NCI-H187 treated with DMSO at 0.1 percent for 48 hours (cell line): Measurements from ENCODE around the gene FAM222B.
"Not testable (repeated sequence)": the region's sequence is repeated elsewhere in the genome, so short reads cannot be mapped to it uniquely, and the experiment has no call there.

ENCODE experiments used
- DNase-seq: peaks from one replicate; lab custom pipeline; 2025; lab: John Stamatoyannopoulos, UW

Gene FAM222B, protein sequence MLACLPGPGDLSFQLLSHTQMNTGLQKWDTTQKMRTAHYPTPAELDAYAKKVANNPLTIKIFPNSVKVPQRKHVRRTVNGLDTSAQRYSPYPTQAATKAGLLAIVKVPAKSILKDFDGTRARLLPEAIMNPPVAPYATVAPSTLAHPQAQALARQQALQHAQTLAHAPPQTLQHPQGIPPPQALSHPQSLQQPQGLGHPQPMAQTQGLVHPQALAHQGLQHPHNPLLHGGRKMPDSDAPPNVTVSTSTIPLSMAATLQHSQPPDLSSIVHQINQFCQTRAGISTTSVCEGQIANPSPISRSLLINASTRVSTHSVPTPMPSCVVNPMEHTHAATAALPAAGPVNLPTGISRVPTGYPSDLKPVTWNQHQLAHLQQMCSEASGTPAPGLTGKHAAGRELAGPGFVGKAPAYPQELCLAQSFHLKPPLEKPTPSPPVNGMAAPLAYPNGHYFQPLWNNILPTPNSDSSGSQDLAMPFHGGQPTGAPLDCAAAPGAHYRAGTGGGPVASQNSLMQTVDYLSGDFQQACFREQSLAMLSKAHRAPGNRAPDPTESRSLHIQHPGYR

DNA sequence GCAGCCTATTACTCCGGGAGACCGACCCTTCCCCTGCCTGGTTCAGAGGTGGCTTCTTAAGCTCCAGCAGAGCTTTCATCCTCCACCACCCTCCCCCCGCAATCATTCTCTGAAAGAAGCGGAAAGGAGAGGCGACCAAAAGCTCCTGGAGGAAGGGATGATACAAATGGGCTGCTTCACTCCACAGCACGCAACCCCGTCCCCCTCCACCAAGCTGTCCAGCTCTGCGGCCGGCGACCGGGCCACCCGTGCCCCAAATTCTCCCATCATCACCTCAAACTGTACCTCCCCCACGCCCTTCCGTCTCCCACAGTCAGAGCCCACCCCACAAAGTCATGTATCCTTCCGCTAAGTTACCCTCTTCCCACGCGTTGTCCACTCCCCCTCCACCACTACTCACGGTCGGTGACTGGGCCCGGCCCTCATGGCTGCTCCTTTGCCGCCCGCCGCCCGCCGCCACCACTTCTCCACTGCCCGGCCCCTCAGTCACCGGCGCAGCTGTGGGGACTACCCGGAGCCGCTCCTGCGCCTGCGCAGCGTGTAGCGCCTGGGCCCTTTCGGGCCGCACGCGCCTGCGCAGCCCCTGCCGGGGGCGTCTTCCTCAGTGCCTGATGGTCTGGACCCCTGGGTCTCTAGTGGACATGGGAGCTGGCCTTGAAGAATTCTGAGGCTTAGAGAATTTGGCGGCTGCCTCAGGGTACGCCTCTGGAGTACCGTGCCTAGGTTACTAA lies at the start of gene FAM222B:
Gene FAM222B, minus strand, starts transcription at position 509 of the 731 bp plus-strand sequence. CDS start 76,123 bp downstream, outside the sequence.
- peak; percentile 11 for DNase-seq

DNA sequence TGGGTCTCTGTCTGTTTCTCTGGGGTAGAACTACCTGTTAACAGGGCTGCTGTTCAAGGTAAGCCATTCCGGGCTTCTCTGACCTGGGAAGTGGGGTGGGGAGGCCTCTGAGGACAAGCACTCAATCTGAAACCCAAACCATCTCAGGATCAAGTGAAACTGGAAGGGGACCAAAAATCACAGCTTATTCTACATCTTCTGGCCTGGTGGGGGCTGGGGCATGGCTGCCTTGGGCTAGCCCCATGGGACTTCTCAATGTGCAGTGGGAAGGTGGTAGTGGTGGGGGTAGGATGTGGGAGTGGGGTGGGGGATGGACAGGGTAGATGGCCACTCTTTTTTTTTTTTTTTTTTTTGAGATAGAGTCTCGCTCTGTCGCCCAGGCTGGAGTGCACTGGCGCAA lies 49.4 kb upstream of the FAM222B start:
- no peak for DNase-seq

- no peak for DNase-seq
Observed at GRCh38 chr17:28891201-28891600, 48.6 kb upstream of the FAM222B start.

- no peak for DNase-seq
Observed at GRCh38 chr17:28889996-28890395, 47.4 kb upstream of the FAM222B start.

DNA sequence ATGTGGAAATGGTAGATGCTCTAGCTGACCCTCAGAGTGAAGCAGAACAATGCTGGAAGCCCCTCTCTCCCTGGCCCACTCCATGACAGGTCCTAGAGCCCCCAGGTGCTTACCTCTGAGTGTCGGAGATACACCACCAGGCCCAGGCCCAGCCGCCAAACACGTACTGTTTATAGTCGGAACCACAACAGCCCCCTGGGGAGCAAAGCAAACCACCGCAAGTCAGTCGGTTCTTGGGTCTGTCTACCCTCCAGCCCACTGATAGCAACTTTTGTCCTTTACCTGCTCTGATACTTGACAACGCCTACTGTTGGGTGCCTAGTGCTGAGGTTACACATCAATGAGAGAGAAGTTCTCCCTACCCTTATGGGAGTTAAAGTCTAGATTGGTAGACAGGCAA lies 46.2 kb upstream of the FAM222B start:
- no peak for DNase-seq

DNA sequence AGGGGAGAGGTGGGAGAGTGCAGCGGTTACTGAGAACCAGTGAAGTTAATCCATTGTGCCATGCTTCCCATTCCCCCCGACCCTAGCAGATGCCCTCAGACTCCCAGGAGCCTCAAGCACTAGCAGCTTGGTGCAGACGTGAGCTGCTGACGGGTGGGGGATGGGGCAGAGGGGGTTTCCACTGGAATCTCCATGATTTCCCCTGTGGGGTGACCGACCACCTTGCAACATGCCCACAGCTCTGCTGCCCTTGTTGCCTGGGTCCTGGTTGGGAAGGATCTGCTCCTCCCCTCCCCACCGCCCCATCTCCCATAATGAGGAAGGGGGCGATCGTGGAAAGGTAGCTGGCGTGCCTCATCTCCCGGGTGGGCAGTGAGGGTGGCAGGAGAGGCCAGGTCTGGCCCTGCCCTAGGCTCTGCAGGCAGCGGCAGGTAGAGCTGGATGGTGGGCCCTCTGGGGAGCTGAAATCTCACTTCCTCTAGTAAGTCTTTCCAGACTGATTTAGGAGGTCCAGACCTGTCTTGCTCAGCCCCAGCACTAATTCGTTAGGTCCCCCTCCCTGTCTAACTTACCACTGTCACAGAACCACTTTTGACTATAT lies 45.4 kb upstream of the FAM222B start:
- DNase-seq = no peak

DNA sequence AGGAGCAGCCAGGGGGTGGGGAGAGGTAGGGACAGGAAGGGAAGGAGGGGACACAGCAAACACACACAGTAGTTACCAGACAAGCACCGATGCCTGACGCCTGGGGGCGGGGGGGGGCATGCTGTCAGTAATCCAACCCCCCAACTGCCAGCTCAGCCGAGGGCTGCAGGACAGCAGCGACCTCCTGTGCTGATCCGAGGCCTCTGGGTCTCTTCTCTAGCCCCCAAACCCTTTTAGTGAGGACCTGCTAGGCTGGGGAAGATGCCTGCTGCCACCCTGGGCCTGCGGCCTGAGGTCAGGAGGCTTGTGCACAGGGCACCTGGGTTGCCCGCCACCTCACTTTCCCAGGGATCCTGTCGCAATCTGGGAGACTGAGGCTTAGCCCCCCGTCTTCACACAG lies 43.4 kb upstream of the FAM222B start:
- no peak for DNase-seq

GRCh38 chr17:28885363-28885762 lies 42.8 kb upstream of the FAM222B start:
- DNase-seq = no peak

GRCh38 chr17:28883967-28884702 lies 41.5 kb upstream of the FAM222B start:
- DNase-seq = no peak

DNA sequence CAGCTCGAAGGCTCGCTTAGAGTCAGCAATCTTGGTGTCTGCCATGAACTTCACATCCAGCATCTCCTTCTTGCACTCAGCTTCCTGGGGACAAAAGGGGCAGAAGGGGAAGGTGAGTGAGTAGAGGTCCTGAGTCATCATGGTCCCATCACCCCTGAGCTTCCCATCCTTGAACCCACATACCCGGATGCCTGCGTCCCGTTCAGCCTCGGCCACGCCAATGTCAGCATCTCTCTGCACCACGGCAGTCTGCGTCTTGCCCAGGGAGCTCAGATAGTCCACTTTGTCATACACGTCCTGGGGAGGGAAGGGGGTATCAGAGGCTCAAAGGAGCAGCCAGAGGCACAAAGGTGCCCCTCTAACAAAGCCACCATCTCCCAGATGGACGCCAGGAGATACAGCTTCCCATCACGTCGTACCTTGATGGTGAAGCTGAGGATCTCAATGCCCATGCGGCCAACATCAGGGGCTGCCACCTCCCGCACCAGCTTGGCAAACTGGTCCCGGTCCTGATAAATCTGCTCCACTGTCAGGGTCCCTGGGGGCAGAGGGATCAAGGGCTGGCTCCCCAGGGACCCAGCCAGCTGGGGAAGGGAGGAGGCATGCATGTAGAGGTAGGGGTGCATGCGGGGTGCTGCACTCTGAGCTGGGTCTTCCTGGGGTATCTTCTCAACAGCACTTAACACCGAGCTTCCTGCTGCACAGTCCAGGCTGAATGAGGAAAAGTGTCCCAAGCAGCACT lies 39.7 kb upstream of the FAM222B start:
- no peak for DNase-seq

GRCh38 chr17:28881533-28882056 lies 39.0 kb upstream of the FAM222B start:
- DNase-seq = no peak

GRCh38 chr17:28880572-28880945 lies 38.0 kb upstream of the FAM222B start:
- DNase-seq = no peak

DNA sequence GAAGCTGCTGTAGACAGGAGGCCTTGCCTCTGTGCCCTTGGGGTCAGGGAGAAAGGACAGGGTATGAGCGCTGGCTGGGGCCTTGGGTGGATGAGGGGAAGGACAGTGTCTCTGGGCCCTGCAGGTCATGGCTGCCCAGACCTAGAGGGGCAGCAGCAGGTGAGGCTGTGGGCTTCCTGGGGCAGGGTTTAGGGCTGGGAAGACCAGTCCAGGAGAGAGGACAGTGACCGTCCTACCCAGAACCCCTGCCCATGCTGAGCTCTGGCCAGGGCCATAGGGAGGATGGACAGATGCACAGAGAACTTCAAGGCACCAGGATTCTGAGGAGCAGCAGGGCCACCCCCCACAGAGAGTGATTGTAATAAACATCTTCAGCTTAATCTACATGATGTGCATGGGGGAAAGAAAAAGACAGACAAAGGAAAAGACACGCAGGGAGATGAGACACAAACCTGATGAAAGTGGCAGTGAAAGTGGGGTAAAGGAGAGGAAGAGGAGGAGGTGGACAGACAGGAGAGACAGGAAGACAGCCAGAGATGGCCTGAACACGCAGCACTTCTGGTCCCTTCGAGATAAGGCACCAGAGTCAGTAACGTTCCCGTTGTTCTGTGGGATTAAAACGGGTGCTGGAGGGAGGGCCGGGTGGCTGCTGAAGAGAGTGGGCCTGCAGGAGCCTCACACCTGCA lies 37.4 kb upstream of the FAM222B start:
- no peak for DNase-seq

DNA sequence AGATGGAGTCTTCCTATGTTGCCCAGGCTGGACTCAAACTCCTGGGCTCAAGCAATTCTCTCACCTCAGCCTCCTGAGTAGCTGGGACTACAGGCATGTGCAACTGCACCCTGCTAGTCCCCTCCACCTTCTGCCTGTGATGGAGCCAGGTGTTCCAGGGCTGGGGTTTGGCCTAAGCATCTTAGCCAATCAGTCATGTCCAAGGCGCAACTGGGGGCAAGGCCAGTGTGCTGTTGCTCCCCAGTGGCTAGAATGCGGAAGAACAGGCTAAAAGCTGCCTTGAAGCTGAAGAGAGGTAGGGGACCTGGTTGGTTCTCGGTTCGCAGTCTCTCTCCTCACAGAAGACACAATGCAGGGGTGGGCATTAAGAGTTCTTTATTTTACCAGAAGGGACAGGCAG lies 36.4 kb upstream of the FAM222B start:
- no peak for DNase-seq

GRCh38 chr17:28878158-28878910 lies 35.7 kb upstream of the FAM222B start:
- no peak for DNase-seq

DNA sequence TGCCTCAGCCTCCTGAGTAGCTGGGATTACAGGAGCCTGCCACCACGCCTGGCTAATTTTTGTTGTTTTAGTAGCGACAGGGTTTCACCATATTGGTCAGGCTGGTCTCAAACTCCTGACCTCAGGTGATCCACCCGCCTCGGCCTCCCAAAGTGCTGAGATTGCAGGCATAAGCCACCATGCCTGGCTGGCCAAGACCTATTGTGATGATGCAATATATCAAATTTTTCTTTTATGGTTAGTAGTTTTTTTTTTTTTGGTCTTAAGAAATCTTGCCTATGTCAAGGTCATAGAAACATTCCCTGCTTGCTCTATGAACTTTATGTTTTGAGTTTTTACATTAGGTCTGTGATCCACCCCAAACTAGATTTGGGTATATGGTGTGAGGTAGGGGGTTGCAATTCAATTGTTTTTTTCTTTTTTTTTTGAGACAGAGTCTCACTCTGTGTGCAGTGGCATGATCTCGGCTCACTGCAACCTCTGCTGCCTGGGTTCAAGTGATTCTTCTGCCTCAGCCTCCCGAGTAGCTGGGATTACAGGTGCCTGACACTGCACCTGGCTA lies 34.6 kb upstream of the FAM222B start:
- not testable (repeated sequence) for DNase-seq

- DNase-seq = no peak
Observed at GRCh38 chr17:28875848-28876550, 33.4 kb upstream of the FAM222B start.

DNA sequence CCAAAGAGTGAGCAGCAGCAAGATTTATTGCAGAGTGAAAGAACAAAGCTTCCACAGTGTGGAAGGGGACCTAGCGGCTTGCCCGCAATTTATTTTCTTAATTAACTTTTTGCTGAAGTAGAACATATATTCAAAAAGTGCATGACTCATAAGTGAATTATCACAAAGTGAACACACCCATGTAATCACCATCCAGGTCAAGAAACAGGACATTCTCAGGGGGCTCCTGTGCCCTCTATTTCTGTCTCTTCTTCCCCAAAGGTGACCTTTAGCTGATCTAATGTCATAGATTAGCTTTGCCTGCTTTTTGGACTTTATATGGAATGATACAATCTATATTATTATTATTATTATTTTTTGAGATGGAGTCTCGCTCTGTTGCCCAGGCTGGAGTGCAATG lies 32.2 kb upstream of the FAM222B start:
- no peak for DNase-seq

DNA sequence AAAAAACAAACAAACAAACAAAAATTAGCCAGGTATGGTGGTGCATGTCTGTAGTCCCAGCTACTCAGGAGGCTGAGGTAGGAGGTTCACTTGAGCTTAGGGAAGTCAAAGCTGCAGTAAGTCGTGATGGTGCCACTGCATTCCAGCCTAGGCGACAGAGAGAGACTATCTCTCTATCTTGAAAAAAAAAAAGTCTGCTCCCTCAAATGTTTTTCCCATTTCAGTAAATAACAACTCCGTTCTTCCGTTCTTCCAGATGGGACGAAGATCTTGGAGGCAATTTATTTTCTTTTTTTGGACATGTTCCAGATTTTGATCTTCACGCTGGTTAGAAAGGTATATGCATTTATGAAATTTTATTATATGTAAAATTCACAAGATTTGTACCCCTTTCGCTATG lies 31.2 kb upstream of the FAM222B start:
- no peak for DNase-seq
